Activated T-helper 2 cell treated with anti-CD3 and anti-CD28 coated beads, Interferon-gamma antibody, Interleukin-2, Interleukin-4, amounts not matched to agents 10 μg/mL and 5 μg/mL and 100 μg/mL, durations not matched to agents 14 hours and 24 hours and 36 hours (primary cell): ENCODE results near the gene SLC25A51. TPM values are rescaled to one million over a fixed set of nuclear protein-coding genes. Genes with fewer than 3 reads are reported as not detected.

Experiments
- DNase-seq: peaks from one replicate; pipeline ENCODE4 v3.0.0; 2021; ENCODE audit warnings: low spot score
- H3K27ac Mint-ChIP-seq: one replicate; pipeline ENCODE4 v1.8.0; 2021; ENCODE audit warnings: mixed read lengths
- H3K27me3 Mint-ChIP-seq: one replicate; pipeline ENCODE4 v1.8.0; 2021; ENCODE audit warnings: low read depth, mixed read lengths
- H3K36me3 Mint-ChIP-seq: one replicate; pipeline ENCODE4 v1.8.0; 2021; ENCODE audit warnings: low read depth, mixed read lengths
- H3K4me1 Mint-ChIP-seq: one replicate; pipeline ENCODE4 v1.8.0; 2021; ENCODE audit warnings: low read depth, mixed read lengths
- H3K4me3 Mint-ChIP-seq: one replicate; pipeline ENCODE4 v1.8.0; 2021; ENCODE audit warnings: low read depth, mild to moderate bottlenecking, moderate library complexity, mixed read lengths
- H3K9me3 Mint-ChIP-seq: one replicate; pipeline ENCODE4 v1.8.0; 2021; ENCODE audit warnings: mixed read lengths
- intact Hi-C: fragments of 100-400 bp; cut with micrococcal nuclease; formaldehyde crosslinking; loops from one replicate; pipeline ENCODE4 v1.15.1; 2023
- total RNA-seq: library from RNA; stranded (reverse); gene quantifications from 2 replicates; pipeline ENCODE4 v1.2.3, GENCODE V29; 2022

SLC25A51 gene
- total RNA-seq, 1 donor from 2014 or later: 29.7 TPM

- no peaks in the 10 kb centered on the region for H3K27me3 Mint-ChIP-seq
Measured at GRCh38 chr9:37944266-37944650, 40.3 kb upstream of the SLC25A51 start.

GRCh38 chr9:37943345-37944265 lies 39.7 kb upstream of the SLC25A51 start:
- no peaks in the 10 kb centered on the region for H3K36me3 Mint-ChIP-seq
- intact Hi-C loops: no loop called here
- H3K4me1 Mint-ChIP-seq: no peaks in the 10 kb centered on the region
- DNase-seq: no peak
- H3K4me3 Mint-ChIP-seq: no peak overlapping the region
- no peak overlapping the region for H3K27ac Mint-ChIP-seq
- H3K9me3 Mint-ChIP-seq: no peaks in the 10 kb centered on the region
- no peaks in the 10 kb centered on the region for H3K27me3 Mint-ChIP-seq

More at GRCh38 chr9:37944266-37944650, 40.3 kb upstream of the SLC25A51 start:
- DNase-seq: no peak
- Mint-ChIP-seq H3K36me3 (no peaks in the 10 kb centered on the region), H3K4me1 (no peaks in the 10 kb centered on the region), H3K9me3 (no peaks in the 10 kb centered on the region), H3K4me3 (no peak overlapping the region), H3K27ac (no peak overlapping the region)
- intact Hi-C loops: no loop called here

- H3K9me3 Mint-ChIP-seq: no peaks in the 10 kb centered on the region
- H3K27ac Mint-ChIP-seq: no peak overlapping the region
- no peaks in the 10 kb centered on the region for H3K27me3 Mint-ChIP-seq
- H3K4me1 Mint-ChIP-seq: no peaks in the 10 kb centered on the region
- H3K4me3 Mint-ChIP-seq: no peak overlapping the region
- no peaks in the 10 kb centered on the region for H3K36me3 Mint-ChIP-seq
- intact Hi-C loops: no loop called here
- DNase-seq: no peak
Measured at GRCh38 chr9:37942621-37943344, 38.9 kb upstream of the SLC25A51 start.

DNA sequence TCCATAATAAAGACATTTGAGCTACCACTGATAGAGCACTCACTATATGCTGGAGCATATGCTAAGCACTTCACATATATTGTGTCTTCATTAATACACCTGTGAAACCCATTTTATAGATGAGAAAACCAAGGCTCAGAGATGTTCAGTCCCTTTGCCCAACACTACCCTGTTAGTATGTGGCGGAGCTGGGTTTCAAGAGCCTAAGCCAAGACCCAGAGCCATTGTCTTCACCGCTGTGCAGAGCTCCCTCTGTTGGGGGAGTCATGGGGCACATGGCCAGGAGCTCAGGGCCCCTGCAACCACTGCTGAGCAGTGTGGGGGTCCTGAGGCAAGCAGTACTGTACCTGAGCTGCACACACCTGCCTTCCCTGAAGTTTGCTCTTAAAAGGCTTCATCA lies 37.3 kb upstream of the SLC25A51 start:
- no peak overlapping the region for H3K27ac Mint-ChIP-seq
- no peak for DNase-seq
- H3K27me3 Mint-ChIP-seq: no peaks in the 10 kb centered on the region
- H3K9me3 Mint-ChIP-seq: no peaks in the 10 kb centered on the region
- H3K4me1 Mint-ChIP-seq: no peaks in the 10 kb centered on the region
- H3K36me3 Mint-ChIP-seq: no peaks in the 10 kb centered on the region
- H3K4me3 Mint-ChIP-seq: no peak overlapping the region
- intact Hi-C loops: no loop called here

DNA sequence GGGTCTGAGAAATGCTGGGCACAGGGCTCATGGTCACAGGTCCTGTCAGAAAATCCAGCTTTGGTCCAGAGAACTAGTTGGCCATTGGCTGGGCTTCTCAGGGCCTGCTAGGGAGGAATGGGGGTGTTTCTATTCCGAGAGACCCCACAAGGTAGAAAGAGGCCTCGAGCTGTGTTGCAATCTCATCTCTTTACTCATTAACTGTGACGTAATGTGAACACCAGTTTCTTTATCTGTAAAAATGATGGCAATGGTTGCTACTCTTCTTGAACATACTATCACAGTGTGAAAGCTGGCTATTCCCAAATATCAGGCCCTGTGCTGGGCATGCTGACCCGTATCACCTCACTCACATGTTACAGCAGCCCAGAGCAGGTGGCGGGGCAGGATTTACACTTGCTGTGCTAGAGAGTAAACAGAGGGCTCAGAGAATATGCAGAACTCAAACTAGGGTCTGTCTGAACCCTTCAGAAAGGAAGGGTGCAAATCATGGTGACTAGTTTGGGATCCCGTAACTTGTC lies 35.7 kb upstream of the SLC25A51 start:
- H3K4me1 Mint-ChIP-seq: no peaks in the 10 kb centered on the region
- intact Hi-C loops: no loop called here
- no peaks in the 10 kb centered on the region for H3K36me3 Mint-ChIP-seq
- no peak for DNase-seq
- H3K9me3 Mint-ChIP-seq: no peaks in the 10 kb centered on the region
- H3K27ac Mint-ChIP-seq: no peak overlapping the region
- no peak overlapping the region for H3K4me3 Mint-ChIP-seq
- no peaks in the 10 kb centered on the region for H3K27me3 Mint-ChIP-seq

DNA sequence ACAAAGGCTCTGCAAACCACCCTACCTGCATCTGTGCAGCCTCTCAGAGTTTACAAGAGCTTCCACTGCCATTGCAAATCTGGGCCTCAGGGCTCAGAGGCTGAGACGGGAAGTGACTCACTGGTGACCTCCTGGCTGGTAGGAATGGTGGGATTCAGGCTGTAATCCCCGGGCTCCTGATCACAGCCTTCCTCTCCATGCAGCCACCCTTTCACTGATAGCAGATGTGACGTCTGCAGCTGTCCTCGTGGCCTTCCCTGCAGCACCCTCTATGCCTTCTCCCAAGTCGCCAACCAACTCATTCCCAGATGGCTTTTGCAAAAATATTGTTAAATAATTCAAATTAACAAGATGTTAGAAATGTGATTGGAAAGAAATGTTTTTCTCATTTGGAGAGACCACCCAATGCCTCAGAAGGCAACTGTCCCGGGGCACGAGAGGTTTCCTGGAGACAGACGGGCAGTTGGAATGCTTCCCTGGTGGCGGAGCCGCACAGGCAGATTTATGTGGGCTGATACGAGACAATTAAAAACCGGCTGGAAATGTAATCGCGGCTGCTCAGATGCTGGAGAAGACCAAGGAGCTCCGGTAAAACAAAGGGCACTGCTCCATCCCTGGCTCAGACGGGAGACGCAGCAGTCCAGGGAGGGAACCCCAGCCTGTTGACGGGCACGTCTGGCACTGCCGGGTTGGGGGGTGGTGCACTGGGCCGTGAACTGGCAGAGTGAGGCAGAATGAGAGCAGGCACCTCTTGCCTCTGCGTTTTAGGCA lies 34.4 kb upstream of the SLC25A51 start:
- no peak overlapping the region for H3K27ac Mint-ChIP-seq
- H3K4me3 Mint-ChIP-seq: no peak overlapping the region
- no peaks in the 10 kb centered on the region for H3K9me3 Mint-ChIP-seq
- intact Hi-C loops: no loop called here
- no peaks in the 10 kb centered on the region for H3K27me3 Mint-ChIP-seq
- H3K4me1 Mint-ChIP-seq: no peaks in the 10 kb centered on the region
- no peak for DNase-seq
- H3K36me3 Mint-ChIP-seq: no peaks in the 10 kb centered on the region

- no peaks in the 10 kb centered on the region for H3K9me3 Mint-ChIP-seq
- intact Hi-C loops: no loop called here
- H3K36me3 Mint-ChIP-seq: no peaks in the 10 kb centered on the region
- H3K27me3 Mint-ChIP-seq: no peaks in the 10 kb centered on the region
- DNase-seq: no peak
- H3K4me1 Mint-ChIP-seq: no peaks in the 10 kb centered on the region
- no peak overlapping the region for H3K27ac Mint-ChIP-seq
- no peak overlapping the region for H3K4me3 Mint-ChIP-seq
Measured at GRCh38 chr9:37937366-37937765, 33.4 kb upstream of the SLC25A51 start.

DNA sequence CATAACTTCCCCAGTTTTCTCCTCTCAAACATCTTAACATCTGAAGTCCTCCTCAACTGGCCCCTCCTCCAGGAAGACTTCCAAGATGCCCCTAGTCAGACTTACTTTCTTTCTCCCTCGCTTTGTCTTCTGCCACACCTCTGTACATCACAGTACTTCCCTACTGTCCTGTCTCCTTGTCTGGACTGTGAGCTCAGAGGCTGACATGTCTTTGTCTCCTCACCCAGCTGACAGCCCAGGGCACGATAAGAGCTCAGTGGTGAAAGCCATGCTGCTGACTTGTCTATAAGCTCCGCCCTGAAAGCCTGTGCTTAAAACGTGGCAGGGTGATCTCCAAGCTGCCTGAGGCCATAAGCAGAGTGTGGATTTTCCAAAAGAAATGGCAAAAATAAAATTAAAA lies 33.0 kb upstream of the SLC25A51 start:
- Mint-ChIP-seq H3K36me3 (no peaks in the 10 kb centered on the region), H3K4me3 (no peak overlapping the region), H3K4me1 (no peaks in the 10 kb centered on the region), H3K27me3 (no peaks in the 10 kb centered on the region), H3K27ac (no peak overlapping the region), H3K9me3 (no peaks in the 10 kb centered on the region)
- DNase-seq: no peak
- intact Hi-C loops: no loop called here

GRCh38 chr9:37936376-37936775 lies 32.4 kb upstream of the SLC25A51 start:
- no peak overlapping the region for H3K27ac Mint-ChIP-seq
- intact Hi-C loops: no loop called here
- no peaks in the 10 kb centered on the region for H3K27me3 Mint-ChIP-seq
- no peaks in the 10 kb centered on the region for H3K36me3 Mint-ChIP-seq
- DNase-seq: no peak
- no peaks in the 10 kb centered on the region for H3K9me3 Mint-ChIP-seq
- H3K4me1 Mint-ChIP-seq: no peaks in the 10 kb centered on the region
- no peak overlapping the region for H3K4me3 Mint-ChIP-seq

GRCh38 chr9:37935096-37935495 lies 31.2 kb upstream of the SLC25A51 start:
- Mint-ChIP-seq H3K4me3 (no peak overlapping the region), H3K36me3 (no peaks in the 10 kb centered on the region), H3K9me3 (no peaks in the 10 kb centered on the region), H3K4me1 (no peaks in the 10 kb centered on the region), H3K27ac (no peak overlapping the region), H3K27me3 (no peaks in the 10 kb centered on the region)
- no peak for DNase-seq
- intact Hi-C loops: no loop called here

DNA sequence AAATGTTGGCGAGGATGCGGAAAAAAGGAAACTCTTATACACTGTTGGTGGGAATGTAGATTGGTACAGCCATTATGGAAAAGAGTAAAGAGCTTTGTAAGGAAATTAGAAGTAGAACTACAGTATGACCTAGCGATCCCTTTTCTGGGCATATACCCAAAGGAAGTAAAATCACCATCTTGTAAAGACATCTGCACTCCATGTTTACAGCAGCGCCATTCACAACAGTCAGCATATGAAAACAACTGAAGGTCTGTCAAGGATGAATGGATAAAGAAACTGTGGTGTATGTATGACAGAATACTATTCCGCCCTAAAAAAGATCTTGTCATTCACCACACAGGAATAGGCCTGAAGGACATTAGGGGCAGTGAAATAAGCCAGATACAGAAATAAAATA lies 27.7 kb upstream of the SLC25A51 start:
- Mint-ChIP-seq H3K36me3 (no peaks in the 10 kb centered on the region), H3K27ac (no peak overlapping the region), H3K4me1 (no peaks in the 10 kb centered on the region), H3K27me3 (no peaks in the 10 kb centered on the region), H3K9me3 (no peaks in the 10 kb centered on the region), H3K4me3 (no peak overlapping the region)
- DNase-seq: no peak
- intact Hi-C loops: no loop called here

GRCh38 chr9:37929441-37929895 lies 25.5 kb upstream of the SLC25A51 start:
- no peak overlapping the region for H3K27ac Mint-ChIP-seq
- H3K9me3 Mint-ChIP-seq: no peaks in the 10 kb centered on the region
- no peaks in the 10 kb centered on the region for H3K27me3 Mint-ChIP-seq
- DNase-seq: no peak
- H3K36me3 Mint-ChIP-seq: no peaks in the 10 kb centered on the region
- H3K4me1 Mint-ChIP-seq: peaks cover 4% of the 10 kb centered on the region
- intact Hi-C loops: no loop called here
- no peak overlapping the region for H3K4me3 Mint-ChIP-seq
